ENCODE data around the gene EBF4.
A peak's percentile ranks its signal among the peaks of the same experiment; 100 is the strongest.

EBF4 gene

DNA sequence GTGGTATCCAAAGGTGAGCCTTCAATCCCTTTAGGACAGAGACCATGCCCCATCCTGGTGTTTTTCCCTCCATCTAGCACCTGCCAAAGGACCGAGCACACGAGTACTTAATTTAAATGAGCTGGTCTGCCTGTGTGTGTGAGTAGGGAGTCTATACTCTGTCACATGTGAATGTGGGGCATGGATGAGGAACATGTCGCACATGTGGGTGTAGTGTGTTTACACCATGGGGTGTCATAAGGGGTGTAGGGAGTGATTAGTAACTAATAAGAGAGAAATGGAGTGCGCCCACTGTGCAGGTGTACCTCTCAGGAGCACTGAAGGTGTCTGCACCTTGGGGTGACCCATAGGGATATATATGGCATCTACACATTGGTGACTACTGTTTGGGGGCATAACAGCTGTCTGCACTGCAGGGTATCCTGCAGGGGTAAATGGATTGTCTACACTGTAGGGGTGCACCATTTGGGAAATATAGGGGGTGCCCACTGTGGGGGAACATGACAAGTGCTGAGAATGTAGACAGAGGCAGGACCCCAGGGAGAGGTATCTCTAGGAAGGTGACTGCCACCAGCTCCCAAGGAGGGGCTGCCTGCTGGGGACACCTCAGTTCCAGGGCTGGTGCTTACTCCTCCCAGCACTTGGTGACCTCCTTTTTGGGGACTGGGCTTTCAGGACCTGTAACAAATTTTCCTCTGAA is 53.5 kb downstream of the EBF4 start:
- DNase-seq = no peak

DNA sequence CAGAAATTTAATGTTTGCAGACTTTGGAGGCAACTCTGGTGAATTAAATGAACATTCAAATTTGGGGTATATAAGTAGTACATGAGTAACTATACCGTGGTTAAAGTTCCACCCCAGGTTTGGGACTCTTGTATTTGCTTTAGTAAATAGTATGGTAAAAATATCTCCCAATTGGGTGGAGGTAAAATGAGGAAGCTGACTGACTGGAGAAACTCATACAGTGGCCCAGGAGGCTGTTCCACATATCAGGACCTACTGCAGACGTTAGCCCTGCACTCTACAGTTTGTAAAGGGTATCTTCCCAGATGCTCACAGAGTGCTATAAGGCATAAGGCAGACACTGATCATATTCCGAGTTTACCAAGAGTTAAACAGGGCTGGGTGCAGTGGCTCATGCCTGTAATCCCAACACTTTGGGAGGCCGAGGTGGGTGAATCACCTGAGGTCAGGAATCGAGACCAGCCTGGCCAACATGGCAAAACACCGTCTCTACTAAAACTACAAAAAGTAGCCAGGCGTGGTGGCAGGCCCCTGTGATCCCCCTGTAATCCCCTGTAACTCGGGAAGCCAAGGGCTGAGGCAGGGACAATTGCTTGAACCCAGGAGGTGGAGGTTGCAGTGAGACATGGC is 54.2 kb downstream of the EBF4 start:
- no peak for DNase-seq

GRCh38 chr20:2747676-2748235 is 55.2 kb downstream of the EBF4 start:
- no peak for DNase-seq

DNA sequence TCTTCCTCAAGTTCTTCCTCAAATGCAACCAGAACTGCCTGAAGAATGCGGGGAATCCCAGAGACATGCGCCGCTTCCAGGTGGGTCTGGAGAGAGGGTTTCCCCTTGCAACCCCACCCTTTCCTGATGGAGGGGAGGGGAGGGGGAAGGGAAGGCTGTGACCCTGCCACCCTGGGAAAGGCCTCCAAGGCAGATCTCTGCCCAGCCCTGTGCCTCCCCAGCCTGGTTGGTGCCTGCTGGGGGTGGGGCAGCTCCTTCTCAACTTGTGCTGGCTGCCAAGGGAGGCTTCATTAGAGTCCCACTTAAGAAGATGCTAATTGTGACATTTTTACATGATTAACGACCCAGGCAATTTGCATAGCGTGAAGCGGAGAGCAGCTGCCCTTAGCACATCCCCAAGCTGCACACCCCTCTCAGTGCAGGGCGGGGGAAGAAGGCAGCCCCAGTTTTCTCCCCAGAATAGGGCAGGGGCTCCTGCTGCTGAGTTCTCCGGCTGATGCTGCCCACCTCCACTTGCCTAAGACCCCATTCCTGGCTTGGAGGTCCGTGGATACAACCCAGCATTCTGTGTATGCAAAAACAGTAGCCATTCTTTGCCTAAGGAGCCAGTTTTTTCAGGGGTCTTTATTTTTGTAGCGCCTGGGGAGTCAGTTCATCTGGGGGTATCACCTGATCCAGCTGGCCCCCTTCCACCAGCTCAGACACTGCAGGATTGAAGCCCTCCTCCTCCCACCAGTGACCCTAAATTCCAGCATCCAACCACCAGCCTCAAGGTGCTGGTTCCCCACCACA is 56.2 kb downstream of the EBF4 start:
- no peak for DNase-seq

DNA sequence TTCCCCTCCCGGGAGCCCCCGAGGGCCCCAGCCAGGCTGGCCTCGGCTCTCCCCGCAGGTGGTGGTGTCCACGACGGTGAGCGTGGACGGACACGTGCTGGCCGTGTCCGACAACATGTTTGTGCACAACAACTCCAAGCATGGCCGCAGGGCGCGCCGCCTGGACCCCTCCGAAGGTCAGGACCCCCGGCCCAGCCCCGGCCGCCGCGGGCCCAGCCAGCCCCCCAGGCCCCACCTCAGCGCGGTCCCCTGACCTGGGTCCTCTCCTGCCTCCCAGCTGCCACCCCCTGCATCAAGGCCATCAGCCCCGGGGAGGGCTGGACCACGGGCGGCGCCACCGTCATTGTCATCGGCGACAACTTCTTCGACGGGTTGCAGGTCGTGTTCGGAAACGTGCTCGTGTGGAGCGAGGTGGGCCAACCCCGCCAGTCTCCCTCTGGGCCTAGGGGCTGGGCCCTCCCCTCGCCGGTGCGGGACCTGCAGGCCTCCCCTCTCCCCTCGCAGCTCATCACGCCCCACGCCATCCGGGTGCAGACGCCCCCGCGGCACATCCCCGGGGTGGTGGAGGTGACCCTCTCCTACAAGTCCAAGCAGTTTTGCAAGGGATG is 56.9 kb downstream of the EBF4 start:
- no peak for DNase-seq

GRCh38 chr20:2749951-2750490 is 57.4 kb downstream of the EBF4 start:
- no peak for DNase-seq

- no peak for DNase-seq
Measured at GRCh38 chr20:2750491-2751251, 58.1 kb downstream of the EBF4 start.

GRCh38 chr20:2751347-2751877 is 58.8 kb downstream of the EBF4 start:
- DNase-seq = no peak

DNA sequence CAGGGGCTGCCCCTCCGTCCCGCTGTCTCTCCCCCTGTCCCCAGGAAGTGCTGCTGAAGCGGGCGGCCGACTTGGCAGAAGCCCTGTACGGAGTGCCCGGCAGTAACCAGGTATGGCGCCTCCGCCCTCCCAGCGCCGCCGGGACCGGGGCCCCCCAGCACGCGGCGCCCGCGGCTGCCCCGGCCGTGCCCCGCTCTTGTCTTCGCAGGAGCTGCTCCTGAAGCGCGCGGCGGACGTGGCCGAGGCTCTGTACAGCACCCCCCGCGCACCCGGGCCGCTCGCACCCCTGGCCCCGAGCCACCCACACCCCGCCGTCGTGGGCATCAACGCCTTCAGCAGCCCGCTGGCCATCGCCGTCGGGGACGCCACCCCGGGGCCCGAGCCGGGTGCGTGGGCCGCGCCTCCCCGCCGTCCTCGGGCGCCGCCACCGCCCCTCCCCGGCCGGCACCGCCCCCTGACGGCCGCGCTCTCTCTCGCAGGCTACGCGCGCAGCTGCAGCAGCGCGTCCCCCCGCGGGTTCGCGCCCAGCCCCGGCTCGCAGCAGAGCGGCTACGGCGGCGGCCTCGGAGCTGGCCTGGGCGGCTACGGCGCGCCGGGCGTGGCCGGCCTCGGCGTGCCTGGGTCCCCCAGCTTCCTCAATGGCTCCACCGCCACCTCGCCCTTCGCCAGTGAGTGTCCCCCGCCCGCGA is 59.4 kb downstream of the EBF4 start:
- DNase-seq = peak; percentile 44

DNA sequence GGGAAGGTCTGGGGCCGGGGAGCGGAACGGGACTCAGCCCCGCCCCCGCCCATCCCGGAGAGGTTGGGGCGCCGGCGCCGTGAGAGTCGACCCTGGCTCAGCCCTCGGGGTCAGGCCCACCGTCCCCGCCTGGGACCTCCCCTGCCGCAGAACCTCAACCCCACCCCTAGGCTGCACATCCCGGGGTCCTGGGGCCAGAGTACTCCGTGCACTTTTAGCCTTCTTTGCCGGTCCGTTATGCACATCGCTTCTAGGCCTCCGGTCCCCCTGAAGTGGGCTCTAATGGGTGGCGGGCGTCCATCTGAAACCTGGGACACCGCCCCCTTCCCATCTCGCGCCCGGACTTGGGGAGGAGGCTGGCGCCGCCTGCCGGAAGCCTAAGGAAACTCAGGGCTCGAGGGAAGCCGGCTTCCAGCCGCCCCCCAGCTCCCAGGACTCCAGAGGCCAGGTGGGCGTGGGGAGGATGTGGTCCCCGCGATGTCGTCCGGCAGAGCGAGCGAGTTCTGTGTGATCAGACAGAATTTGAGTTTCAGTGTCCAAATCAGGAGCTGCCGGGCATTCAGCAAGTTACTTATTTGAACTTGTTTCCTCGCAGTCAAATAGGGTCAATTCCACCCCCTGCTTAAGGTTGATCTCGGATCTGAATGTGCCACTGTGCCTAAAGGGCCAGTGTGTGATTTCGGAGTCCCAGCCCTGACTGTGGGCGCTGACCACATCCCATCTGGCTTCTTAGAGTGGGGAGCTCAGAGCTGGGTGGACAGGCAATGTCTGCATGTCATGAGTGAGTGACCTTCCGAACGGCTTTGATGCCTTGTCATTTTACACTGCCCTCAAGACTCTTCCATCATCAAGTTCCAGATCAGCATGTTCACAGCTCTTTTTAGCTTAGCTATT is 60.2 kb downstream of the EBF4 start:
- no peak for DNase-seq

DNA sequence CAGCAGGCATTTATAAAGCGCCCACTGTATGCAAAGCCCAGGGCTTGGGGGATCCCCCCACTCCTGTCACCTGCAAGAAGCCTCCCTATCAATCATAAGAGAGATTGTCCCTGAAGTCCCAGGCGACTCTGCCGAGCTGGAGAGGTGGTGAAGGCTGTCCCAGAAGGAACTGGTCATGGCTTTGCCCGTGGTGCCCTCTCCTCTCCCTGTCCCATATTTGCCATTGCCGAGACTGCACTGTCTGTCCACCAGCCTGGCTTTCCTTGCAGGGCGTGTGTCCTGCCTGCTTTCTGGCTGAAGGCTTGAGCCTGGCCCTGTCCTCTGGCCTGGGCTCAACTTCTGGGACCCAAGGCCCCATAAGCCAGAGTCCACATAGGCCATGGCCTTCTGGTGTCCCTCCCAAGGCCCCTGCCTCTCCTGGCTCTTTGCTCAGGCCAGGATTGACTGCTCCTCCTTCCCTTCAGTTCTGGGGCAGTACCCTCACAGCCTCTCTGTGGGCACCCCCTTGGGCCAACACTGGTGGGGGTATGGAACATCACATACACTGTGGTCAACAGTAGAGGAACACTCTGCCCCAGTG is 61.0 kb downstream of the EBF4 start:
- DNase-seq = no peak

DNA sequence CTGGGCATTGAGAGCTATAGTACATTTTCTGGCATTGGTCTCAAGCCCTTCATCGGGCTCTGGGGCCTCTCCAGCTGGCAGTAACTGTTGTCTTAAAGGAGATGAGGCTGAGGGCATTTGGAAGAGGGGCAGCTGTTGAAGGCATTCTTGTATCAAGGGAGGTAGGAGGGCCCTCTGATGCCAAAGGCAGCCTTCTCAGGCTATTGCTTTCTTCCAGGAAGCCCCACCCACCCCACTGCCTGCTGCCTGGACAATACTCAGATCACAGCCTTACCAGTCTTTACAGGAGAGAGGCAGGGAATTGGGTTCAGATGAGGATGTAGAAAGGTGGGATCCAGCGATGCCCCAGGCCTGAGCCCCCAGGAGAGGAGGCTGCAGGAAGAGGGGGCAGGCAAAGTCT is 61.8 kb downstream of the EBF4 start:
- no peak for DNase-seq

DNA sequence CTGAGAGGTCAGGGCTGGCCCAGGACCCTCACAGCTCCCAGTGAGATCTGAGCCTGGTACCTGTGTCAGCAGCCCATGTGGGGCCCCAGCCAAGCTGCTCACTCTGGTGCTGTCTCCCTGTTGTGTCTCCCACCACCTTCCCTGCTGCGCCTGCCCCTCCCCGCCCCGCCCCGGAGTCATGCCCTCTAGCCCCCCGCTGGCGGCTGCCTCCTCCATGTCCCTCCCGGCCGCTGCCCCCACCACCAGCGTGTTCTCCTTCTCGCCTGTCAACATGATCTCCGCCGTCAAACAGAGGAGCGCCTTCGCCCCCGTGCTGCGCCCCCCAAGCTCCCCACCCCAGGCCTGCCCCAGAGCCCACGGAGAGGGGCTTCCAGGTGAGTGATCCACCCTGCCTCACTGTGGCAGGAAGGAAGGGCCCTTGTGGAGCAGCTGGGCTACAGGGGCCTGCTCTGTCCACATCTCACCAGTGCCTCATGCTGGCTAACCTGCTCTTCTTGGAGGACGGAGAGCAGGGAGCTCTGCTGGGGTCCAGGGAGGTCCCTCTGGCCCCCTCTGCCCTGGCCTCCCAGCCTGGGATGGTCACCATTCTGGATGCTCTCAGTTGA is 63.0 kb downstream of the EBF4 start:
- DNase-seq = no peak

DNA sequence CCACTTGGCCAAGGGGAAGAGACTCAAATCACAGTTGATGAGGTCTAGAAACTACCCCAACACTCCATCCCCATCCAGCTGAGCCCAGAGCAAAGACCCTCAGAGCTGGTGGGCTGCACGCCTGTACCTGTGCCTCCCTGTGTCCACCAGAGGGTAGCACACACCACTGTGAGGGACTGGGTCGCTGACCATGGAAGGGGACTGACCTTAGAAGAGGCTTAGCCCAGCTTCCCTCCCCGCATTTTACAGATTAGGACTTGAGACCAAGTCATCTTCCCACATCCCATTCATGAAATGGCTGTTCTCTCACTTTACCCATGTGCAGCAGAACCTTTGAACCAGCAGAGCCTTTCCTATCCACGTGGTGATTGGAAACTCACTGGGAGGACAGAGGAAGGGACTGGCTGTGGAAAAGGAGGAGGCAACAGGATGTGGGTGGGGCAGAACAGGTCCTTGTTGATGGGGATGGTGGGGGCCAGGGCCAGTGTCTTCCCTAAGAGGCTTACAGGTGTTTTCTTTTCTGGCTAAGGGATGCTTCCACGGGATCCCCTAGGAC is 63.6 kb downstream of the EBF4 start:
- no peak for DNase-seq

- no peak for DNase-seq
Measured at GRCh38 chr20:2757001-2757400, 64.4 kb downstream of the EBF4 start.

- no peak for DNase-seq
Measured at GRCh38 chr20:2757969-2758368, 65.4 kb downstream of the EBF4 start.

DNA sequence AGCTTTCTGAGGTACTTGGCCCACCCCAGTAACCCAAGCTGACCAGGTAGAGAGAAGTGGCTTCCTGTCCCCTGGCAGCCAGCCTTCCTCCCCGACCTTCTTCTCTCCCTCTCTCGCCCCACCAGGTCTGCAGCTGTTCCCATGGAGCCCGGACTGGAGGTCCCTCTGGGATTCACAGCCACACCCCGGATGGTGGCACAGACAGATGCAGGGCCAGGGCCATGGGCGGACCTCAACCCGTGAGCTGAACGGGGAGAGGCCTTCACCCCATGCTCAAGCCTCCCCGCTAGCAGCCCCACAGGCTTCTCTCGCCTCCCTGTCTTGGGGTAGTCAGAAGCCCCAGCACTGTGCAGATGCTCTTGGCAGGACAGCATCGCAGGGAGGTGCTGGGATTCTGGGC is 66.6 kb downstream of the EBF4 start:
- DNase-seq = no peak

GRCh38 chr20:2759603-2760296 is 67.2 kb downstream of the EBF4 start:
- DNase-seq = no peak

Data from activated gamma-delta T cell (primary cell).